Measurements from ENCODE around the gene RIPPLY1. TPM values are rescaled to one million over a fixed set of nuclear protein-coding genes. Genes with fewer than 3 reads are reported as not detected.

The RIPPLY1 gene
- total RNA-seq, 1 experiment from 2014 or later: 0.27 TPM

- ATAC-seq (no peak), DNase-seq (ENCODE audit: low read depth, low spot score) (no peak)
- H3K79me2 ChIP-seq (ENCODE audit: insufficient read depth, low read length): no peaks in the 10 kb centered on the region
- H3K9me2 ChIP-seq (ENCODE audit: insufficient read depth): no peaks in the 10 kb centered on the region
- no peak overlapping the region for H3K4me2 ChIP-seq (ENCODE audit: low read length)
- H3K4me3 ChIP-seq (replicated peaks in 1 of 2; ENCODE audit: low read depth in 1 of 2, low read length in 2 of 2): no peak overlapping the region
- peaks cover 19 to 47% of the 10 kb centered on the region in 2 experiments for H3K4me1 ChIP-seq (ENCODE audit: control insufficient read depth in 1 of 2, insufficient read depth in 2 of 2, low read length in 2 of 2)
- peak overlapping the region; percentile 85 for H2AFZ ChIP-seq (ENCODE audit: low read depth, low read length, poor library complexity, severe bottlenecking)
- H4K20me1 ChIP-seq (ENCODE audit: insufficient read depth): no peaks in the 10 kb centered on the region
- intact Hi-C loops (cut with micrococcal nuclease): loop anchor here (10.0 kb wide), 5 partner anchors 128 to 1178 kb away; no protein-coding TSS in a partner anchor
- H3K9me3 ChIP-seq (ENCODE audit: control insufficient read depth in 1 of 2, insufficient read depth in 1 of 2, low read depth in 1 of 2, low read length in 2 of 2): no peaks in the 10 kb centered on the region
- POLR2A ChIA-PET: no interaction called here
- H3K27ac ChIP-seq (ENCODE audit: low read depth, low read length): no peak overlapping the region
- H3K36me3 ChIP-seq (ENCODE audit: control insufficient read depth in 1 of 2, insufficient read depth in 2 of 2, low read length in 2 of 2): no peaks in the 10 kb centered on the region
- BruUV-seq (replicated peaks): no TSS peak
- H3K9ac ChIP-seq (ENCODE audit: low read length): no peak overlapping the region
- RAD21 ChIA-PET (ENCODE audit: low non-redundant PET in 1 of 2, low total read pairs in 2 of 2, uncharacterized antibody in 2 of 2, unreplicated experiment in 2 of 2): interaction anchor here in 1 of 2 experiments (0.7 kb wide), 1 partner anchor 89 kb away, joined by 4 read pairs; no protein-coding TSS in a partner anchor
- CTCF ChIA-PET: interaction anchor here (1.0 to 1.8 kb wide), 4 partner anchors 9 to 731 kb away, joined by 3 to 4 read pairs (median 4); partner anchors contain the start of gene PRPS1
- no peaks in the 10 kb centered on the region for H3K27me3 ChIP-seq (ENCODE audit: insufficient read depth, low read length)
- TF ChIP-seq YY1 (IDR thresholded peaks at IDR 0.05; ENCODE audit: extremely low read depth, insufficient replicate concordance, low read depth, low read length) (peak; percentile 87), ELF1 (IDR thresholded peaks at IDR 0.05; ENCODE audit: borderline replicate concordance, low read depth) (no peak)
Observed at GRCh38 chrX:106897259-106897658, 5.9 kb downstream of the RIPPLY1 start.

- RAD21 ChIA-PET (ENCODE audit: low non-redundant PET in 1 of 2, low total read pairs in 2 of 2, uncharacterized antibody in 2 of 2, unreplicated experiment in 2 of 2): interaction anchor here (0.8 to 1.4 kb wide), 2 partner anchors 65 kb away, joined by 4 to 7 read pairs; no protein-coding TSS in a partner anchor
- H3K36me3 ChIP-seq (ENCODE audit: control insufficient read depth in 1 of 2, insufficient read depth in 2 of 2, low read length in 2 of 2): no peaks in the 10 kb centered on the region
- no peaks in the 10 kb centered on the region for H3K9me2 ChIP-seq (ENCODE audit: insufficient read depth)
- intact Hi-C loops (cut with micrococcal nuclease): loop anchor here (1.0 to 10.0 kb wide), 7 partner anchors 58 to 1180 kb away; no protein-coding TSS in a partner anchor
- CTCF ChIA-PET: interaction anchor here (0.7 to 3.5 kb wide), 9 partner anchors 10 to 778 kb away, joined by 3 to 28 read pairs (median 5); no protein-coding TSS in a partner anchor
- H3K9ac ChIP-seq (ENCODE audit: low read length): peak overlapping the region; percentile 33
- no peaks in the 10 kb centered on the region for H3K9me3 ChIP-seq (ENCODE audit: control insufficient read depth in 1 of 2, insufficient read depth in 1 of 2, low read depth in 1 of 2, low read length in 2 of 2)
- DNase-seq (ENCODE audit: low read depth, low spot score) (peak; percentile 62), ATAC-seq (peak; percentile 75)
- H3K4me3 ChIP-seq (replicated peaks in 1 of 2; ENCODE audit: low read depth in 1 of 2, low read length in 2 of 2): peak overlapping the region; percentile 7 to 30; a peak in 2 of 4 replicates
- no peaks in the 10 kb centered on the region for H4K20me1 ChIP-seq (ENCODE audit: insufficient read depth)
- peak overlapping the region; percentile 79 for H3K27ac ChIP-seq (ENCODE audit: low read depth, low read length)
- peaks cover 19 to 47% of the 10 kb centered on the region in 2 experiments for H3K4me1 ChIP-seq (ENCODE audit: control insufficient read depth in 1 of 2, insufficient read depth in 2 of 2, low read length in 2 of 2)
- POLR2A ChIA-PET: interaction anchor here (1.4 kb wide), 1 partner anchor 65 kb away, joined by 3 read pairs; no protein-coding TSS in a partner anchor
- no peaks in the 10 kb centered on the region for H3K27me3 ChIP-seq (ENCODE audit: insufficient read depth, low read length)
- peak overlapping the region; percentile 26 for H2AFZ ChIP-seq (ENCODE audit: low read depth, low read length, poor library complexity, severe bottlenecking)
- BruUV-seq (replicated peaks): no TSS peak
- no peaks in the 10 kb centered on the region for H3K79me2 ChIP-seq (ENCODE audit: insufficient read depth, low read length)
- peak overlapping the region; percentile 72 for H3K4me2 ChIP-seq (ENCODE audit: low read length)
- no peak for TF ChIP-seq ATF3 (IDR thresholded peaks at IDR 0.05)
- TF ChIP-seq ZFX (IDR thresholded peaks at IDR 0.05): no peak
- TF ChIP-seq POLR2AphosphoS5 (IDR thresholded peaks at IDR 0.05; ENCODE audit: low read depth, low read length): peak; percentile 24; the same call in 1 of the 2 replicates
- peak; percentile 63 for TF ChIP-seq FOSL1 (IDR thresholded peaks at IDR 0.05; ENCODE audit: low read depth)
- no peak for TF ChIP-seq ZNF274 (IDR thresholded peaks at IDR 0.05; ENCODE audit: low read depth, low read length)
- no peak for TF ChIP-seq EZH2 (IDR thresholded peaks at IDR 0.05)
- no peak for TF ChIP-seq REST (IDR thresholded peaks at IDR 0.05; ENCODE audit: low read depth)
- TF ChIP-seq JUND (IDR thresholded peaks at IDR 0.05): peak; percentile 63
- TF ChIP-seq SIN3A (IDR thresholded peaks at IDR 0.05; ENCODE audit: low read depth): no peak; the same call in 1 of the 2 replicates
- TF ChIP-seq CTCF (IDR thresholded peaks at IDR 0.05 in 2 of 3, conservative IDR thresholded peaks at IDR 0.05 in 1 of 3; ENCODE audit: borderline replicate concordance in 1 of 3, insufficient read depth in 1 of 3, low read depth in 2 of 3, low read length in 2 of 3): no peak
- 0 out of 2 replicates have a peak, but pooled peaks have one; percentile 28 for TF ChIP-seq CBX3 (IDR thresholded peaks at IDR 0.05; ENCODE audit: low read depth)
- TF ChIP-seq CEBPB (IDR thresholded peaks at IDR 0.05; ENCODE audit: low read depth): no peak; the same call in 1 of the 2 replicates
- no peak for TF ChIP-seq SRF (IDR thresholded peaks at IDR 0.05; ENCODE audit: low read depth)
Observed at GRCh38 chrX:106894978-106895452, 8.1 kb downstream of the RIPPLY1 start.

All from HCT116 (cell line).